ENCODE results near the gene NBPF26. TPM values are rescaled to one million over a fixed set of nuclear protein-coding genes. Genes with fewer than 3 reads are reported as not detected.
"Not testable (repeated sequence)": the region's sequence is repeated elsewhere in the genome, so short reads cannot be mapped to it uniquely, and the experiment has no call there.

NBPF26 gene
- total RNA-seq, 1 experiment from 2014 or later, result 17.9 TPM

- TF ChIP-seq CTCF (IDR thresholded peaks at IDR 0.05; ENCODE audit: unreplicated experiment), result peak; percentile 37
- intact Hi-C loops (cut with micrococcal nuclease); CTCF ChIA-PET; H3K27me3 Mint-ChIP-seq (ENCODE audit: insufficient read depth, unreplicated experiment); H3K27ac Mint-ChIP-seq (ENCODE audit: low read depth, unreplicated experiment); H3K9me3 Mint-ChIP-seq (ENCODE audit: unreplicated experiment); POLR2A ChIA-PET; H3K4me1 Mint-ChIP-seq (ENCODE audit: insufficient read depth, unreplicated experiment); BruUV-seq (replicated peaks): not testable (repeated sequence)
- H3K36me3 Mint-ChIP-seq (ENCODE audit: insufficient read depth, unreplicated experiment), result peaks cover 13% of the 10 kb centered on the region
- H3K4me3 Mint-ChIP-seq (ENCODE audit: unreplicated experiment), result peak overlapping the region; percentile 56
- peak; percentile 32 for DNase-seq (ENCODE audit: unreplicated experiment)
These were observed 120.6 kb downstream of the NBPF26 start for GRCh38 chr1:120844186-120844944.

- CTCF ChIA-PET; H3K27ac Mint-ChIP-seq (ENCODE audit: low read depth, unreplicated experiment); H3K4me1 Mint-ChIP-seq (ENCODE audit: insufficient read depth, unreplicated experiment); intact Hi-C loops (cut with micrococcal nuclease); H3K27me3 Mint-ChIP-seq (ENCODE audit: insufficient read depth, unreplicated experiment); POLR2A ChIA-PET; H3K9me3 Mint-ChIP-seq (ENCODE audit: unreplicated experiment); DNase-seq (ENCODE audit: unreplicated experiment): not testable (repeated sequence)
- BruUV-seq (replicated peaks), result TSS peak; percentile 56
- Mint-ChIP-seq H3K36me3 (ENCODE audit: insufficient read depth, unreplicated experiment) (peaks cover 17% of the 10 kb centered on the region), H3K4me3 (ENCODE audit: unreplicated experiment) (peak overlapping the region; percentile 56)
These were observed 121.2 kb downstream of the NBPF26 start for GRCh38 chr1:120844945-120845330.

GRCh38 chr1:120849400-120850286, 125.9 kb downstream of the NBPF26 start:
- BruUV-seq (replicated peaks); CTCF ChIA-PET; DNase-seq (ENCODE audit: unreplicated experiment); H3K4me1 Mint-ChIP-seq (ENCODE audit: insufficient read depth, unreplicated experiment); intact Hi-C loops (cut with micrococcal nuclease); POLR2A ChIA-PET; H3K27me3 Mint-ChIP-seq (ENCODE audit: insufficient read depth, unreplicated experiment); H3K9me3 Mint-ChIP-seq (ENCODE audit: unreplicated experiment): not testable (repeated sequence)
- Mint-ChIP-seq H3K36me3 (ENCODE audit: insufficient read depth, unreplicated experiment) (peaks cover 18% of the 10 kb centered on the region), H3K27ac (ENCODE audit: low read depth, unreplicated experiment) (peak overlapping the region; percentile 97), H3K4me3 (ENCODE audit: unreplicated experiment) (peak overlapping the region; percentile 79)

- H3K27ac Mint-ChIP-seq (ENCODE audit: low read depth, unreplicated experiment), result peak overlapping the region; percentile 97
- H3K4me1 Mint-ChIP-seq (ENCODE audit: insufficient read depth, unreplicated experiment); POLR2A ChIA-PET; H3K9me3 Mint-ChIP-seq (ENCODE audit: unreplicated experiment); CTCF ChIA-PET; H3K27me3 Mint-ChIP-seq (ENCODE audit: insufficient read depth, unreplicated experiment); BruUV-seq (replicated peaks); intact Hi-C loops (cut with micrococcal nuclease): not testable (repeated sequence)
- peak; percentile 34 for DNase-seq (ENCODE audit: unreplicated experiment)
- peaks cover 18% of the 10 kb centered on the region for H3K36me3 Mint-ChIP-seq (ENCODE audit: insufficient read depth, unreplicated experiment)
- peak overlapping the region; percentile 79 for H3K4me3 Mint-ChIP-seq (ENCODE audit: unreplicated experiment)
These were observed 126.5 kb downstream of the NBPF26 start for GRCh38 chr1:120850287-120850536.

GRCh38 chr1:120850537-120851421, 127.0 kb downstream of the NBPF26 start:
- H3K27me3 Mint-ChIP-seq (ENCODE audit: insufficient read depth, unreplicated experiment); POLR2A ChIA-PET; H3K9me3 Mint-ChIP-seq (ENCODE audit: unreplicated experiment); H3K4me1 Mint-ChIP-seq (ENCODE audit: insufficient read depth, unreplicated experiment); intact Hi-C loops (cut with micrococcal nuclease): not testable (repeated sequence)
- Mint-ChIP-seq H3K36me3 (ENCODE audit: insufficient read depth, unreplicated experiment) (peaks cover 18% of the 10 kb centered on the region), H3K27ac (ENCODE audit: low read depth, unreplicated experiment) (peak overlapping the region; percentile 97), H3K4me3 (ENCODE audit: unreplicated experiment) (peak overlapping the region; percentile 79)
- CTCF ChIA-PET, result interaction anchor here (0.7 kb wide), 1 partner anchor 1361 kb away, joined by 3 read pairs; no protein-coding TSS in a partner anchor
- BruUV-seq (replicated peaks), result TSS peak; percentile 98
- DNase-seq (ENCODE audit: unreplicated experiment), result peak; percentile 92

GRCh38 chr1:120858144-120858543, 134.4 kb downstream of the NBPF26 start:
- H3K27ac Mint-ChIP-seq (ENCODE audit: low read depth, unreplicated experiment); intact Hi-C loops (cut with micrococcal nuclease); CTCF ChIA-PET; BruUV-seq (replicated peaks); H3K9me3 Mint-ChIP-seq (ENCODE audit: unreplicated experiment); H3K4me1 Mint-ChIP-seq (ENCODE audit: insufficient read depth, unreplicated experiment); H3K4me3 Mint-ChIP-seq (ENCODE audit: unreplicated experiment); POLR2A ChIA-PET; H3K27me3 Mint-ChIP-seq (ENCODE audit: insufficient read depth, unreplicated experiment); DNase-seq (ENCODE audit: unreplicated experiment); H3K36me3 Mint-ChIP-seq (ENCODE audit: insufficient read depth, unreplicated experiment): not testable (repeated sequence)

- H3K9me3 Mint-ChIP-seq (ENCODE audit: unreplicated experiment); BruUV-seq (replicated peaks); H3K36me3 Mint-ChIP-seq (ENCODE audit: insufficient read depth, unreplicated experiment); H3K27me3 Mint-ChIP-seq (ENCODE audit: insufficient read depth, unreplicated experiment); CTCF ChIA-PET; POLR2A ChIA-PET; H3K4me3 Mint-ChIP-seq (ENCODE audit: unreplicated experiment); H3K4me1 Mint-ChIP-seq (ENCODE audit: insufficient read depth, unreplicated experiment); intact Hi-C loops (cut with micrococcal nuclease); H3K27ac Mint-ChIP-seq (ENCODE audit: low read depth, unreplicated experiment); DNase-seq (ENCODE audit: unreplicated experiment): not testable (repeated sequence)
These were observed 136.0 kb downstream of the NBPF26 start for GRCh38 chr1:120859615-120860234.

GRCh38 chr1:120878206-120878605, 154.5 kb downstream of the NBPF26 start:
- BruUV-seq (replicated peaks); H3K27ac Mint-ChIP-seq (ENCODE audit: low read depth, unreplicated experiment); CTCF ChIA-PET; H3K4me3 Mint-ChIP-seq (ENCODE audit: unreplicated experiment); POLR2A ChIA-PET; intact Hi-C loops (cut with micrococcal nuclease); H3K4me1 Mint-ChIP-seq (ENCODE audit: insufficient read depth, unreplicated experiment); DNase-seq (ENCODE audit: unreplicated experiment); H3K36me3 Mint-ChIP-seq (ENCODE audit: insufficient read depth, unreplicated experiment); H3K9me3 Mint-ChIP-seq (ENCODE audit: unreplicated experiment): not testable (repeated sequence)
- peaks cover 21% of the 10 kb centered on the region for H3K27me3 Mint-ChIP-seq (ENCODE audit: insufficient read depth, unreplicated experiment)
